ENCODE measurements around the gene SYCP2.

GRCh38 chr20:59857966-59858365 lies 75.5 kb downstream of the SYCP2 start:
- TF ChIP-seq POLR2A (IDR thresholded peaks at IDR 0.05; ENCODE audit: low read length) (no peak), GATA1 (IDR thresholded peaks at IDR 0.05; ENCODE audit: low read depth, low read length) (no peak)

Measured in erythroblast (primary cell).